HEK293T (cell line): Measurements from ENCODE around the gene EFNA5.

Experiments
- CTCF ChIA-PET: fragments of 350-600 bp; formaldehyde crosslinking; extraction: SDS; loops from one replicate; lab custom pipeline; 2021; ENCODE audit warnings: antibody characterized with exemption, inconsistent platforms; lab: Yijun Ruan, JAX
- POLR2A ChIA-PET: fragments of 350-600 bp; formaldehyde crosslinking; extraction: SDS; loops from one replicate; lab custom pipeline; 2020; ENCODE audit warnings: antibody characterized with exemption, inconsistent platforms; lab: Yijun Ruan, JAX
- DNase-seq: peaks from one replicate; pipeline ENCODE4 v3.0.0; 2012; ENCODE audit warnings: mixed read lengths; ENCODE audit errors: extremely low spot score
- ARNT ChIP-seq: fragments of 450-650 bp; IDR thresholded peaks from 2 replicates; pipeline ENCODE4 v1.6.1; 2017; ENCODE audit warnings: mild to moderate bottlenecking
- BHLHE40 ChIP-seq: fragments of 450-650 bp; IDR thresholded peaks from 2 replicates; pipeline ENCODE4 v1.6.1; 2016; ENCODE audit warnings: mild to moderate bottlenecking, moderate library complexity, borderline replicate concordance
- CTBP1 ChIP-seq: fragments of 450-650 bp; IDR thresholded peaks from 2 replicates; pipeline ENCODE4 v1.6.1; 2016; ENCODE audit warnings: borderline replicate concordance
- ELF4 ChIP-seq: fragments of 450-650 bp; IDR thresholded peaks from 2 replicates; pipeline ENCODE4 v1.6.1; 2017; ENCODE audit warnings: antibody characterized with exemption
- FOXA1 ChIP-seq: fragments of 450-650 bp; IDR thresholded peaks from 2 replicates; pipeline ENCODE4 v1.6.1; 2016; ENCODE audit warnings: mild to moderate bottlenecking
- FOXK2 ChIP-seq: fragments of 450-650 bp; IDR thresholded peaks from 2 replicates; pipeline ENCODE4 v1.6.1; 2016; ENCODE audit warnings: mild to moderate bottlenecking
- FOXM1 ChIP-seq: fragments of 450-650 bp; IDR thresholded peaks from 2 replicates; pipeline ENCODE4 v1.6.1; 2017; ENCODE audit warnings: mild to moderate bottlenecking, borderline replicate concordance
- HDGF ChIP-seq: fragments of 450-650 bp; IDR thresholded peaks from 2 replicates; pipeline ENCODE4 v1.6.1; 2017; ENCODE audit warnings: antibody characterized with exemption, borderline replicate concordance
- L3MBTL2 ChIP-seq: fragments of 450-650 bp; conservative IDR thresholded peaks from 2 replicates; pipeline ENCODE4 v1.6.1; 2016; ENCODE audit warnings: mild to moderate bottlenecking
- LEF1 ChIP-seq: fragments of 450-650 bp; IDR thresholded peaks from 2 replicates; pipeline ENCODE4 v1.6.1; 2017; ENCODE audit warnings: mild to moderate bottlenecking, borderline replicate concordance
- NFRKB ChIP-seq: fragments of 450-650 bp; IDR thresholded peaks from 2 replicates; pipeline ENCODE4 v1.6.1; 2016; ENCODE audit warnings: mild to moderate bottlenecking, moderate library complexity
- SP1 ChIP-seq: fragments of 450-650 bp; IDR thresholded peaks from 2 replicates; pipeline ENCODE4 v1.6.1; 2017
- SUZ12 ChIP-seq: fragments of 450-650 bp; IDR thresholded peaks from 2 replicates; pipeline ENCODE4 v1.6.1; 2016; ENCODE audit warnings: mild to moderate bottlenecking
- TARDBP ChIP-seq: fragments of 450-650 bp; IDR thresholded peaks from 2 replicates; pipeline ENCODE4 v1.6.1; 2016
- ZNF384 ChIP-seq: fragments of 450-650 bp; IDR thresholded peaks from 2 replicates; pipeline ENCODE4 v1.6.1; 2016
- TF ChIP-seq, protein P1 (sequence below): fragments of 450-650 bp; IDR thresholded peaks from 2 replicates; pipeline ENCODE4 v1.6.1; 2016

EFNA5 gene

DNA sequence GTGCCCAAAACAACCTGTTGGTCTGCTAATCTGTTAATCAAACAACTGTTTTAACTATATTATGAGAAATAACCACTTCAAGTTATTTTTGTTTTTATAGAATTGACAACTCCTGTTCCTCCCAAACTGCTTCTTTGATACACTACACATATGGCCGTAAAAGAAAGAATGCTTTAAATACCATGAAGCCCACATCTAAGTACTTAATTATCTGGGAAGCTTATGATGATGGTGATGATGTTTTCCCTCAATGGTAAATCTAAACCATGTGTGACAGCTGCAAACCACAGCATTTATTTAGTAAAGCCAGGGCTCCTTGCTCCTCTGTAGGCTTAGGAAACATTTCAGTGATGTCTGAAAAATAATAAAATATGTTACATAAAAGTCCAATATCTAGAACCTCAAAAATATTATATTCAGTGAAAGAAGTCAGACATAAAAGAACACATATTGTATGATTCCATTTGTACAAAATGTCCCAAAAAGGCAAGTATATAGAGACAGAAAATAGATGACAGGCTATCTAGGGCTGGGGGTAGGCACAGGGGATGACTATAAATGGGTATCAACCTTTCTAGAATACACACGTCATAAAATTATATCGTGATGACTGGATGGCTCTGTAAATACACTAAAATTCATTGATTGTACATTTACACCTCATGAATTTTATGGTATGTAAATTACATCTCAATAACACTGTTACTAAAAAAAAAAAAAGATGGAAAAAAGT is 154.1 kb downstream of the EFNA5 start:
- TF ChIP-seq BHLHE40: no peak
- DNase-seq: no peak
- CTCF ChIA-PET: no interaction called here
- POLR2A ChIA-PET: no interaction called here

DNA sequence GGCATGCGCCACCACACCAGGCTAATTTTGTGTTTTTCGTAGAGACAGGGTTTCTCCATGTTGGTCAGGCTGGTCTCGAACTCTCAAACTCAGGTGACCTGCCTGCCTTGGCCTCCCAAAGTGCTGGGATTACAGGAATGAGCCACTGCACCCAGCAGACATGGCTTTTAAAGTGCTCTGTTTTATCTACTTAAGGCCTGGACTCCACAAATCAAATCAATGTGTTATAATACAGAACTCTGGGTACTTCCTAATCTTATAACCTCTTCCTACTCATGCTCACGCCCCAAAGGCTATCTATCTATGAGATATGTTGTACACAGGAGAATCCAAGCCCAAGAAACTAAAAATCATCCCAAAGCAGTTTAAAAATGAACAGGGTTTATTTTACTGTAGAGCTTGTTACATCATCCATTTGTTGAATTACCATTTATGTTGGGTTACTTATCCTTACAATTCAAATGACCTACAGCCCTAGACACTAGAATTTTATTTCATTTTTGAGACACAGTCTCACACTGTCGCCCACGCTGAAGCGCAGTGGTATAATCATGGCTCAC is 155.1 kb downstream of the EFNA5 start:
- CTCF ChIA-PET: no interaction called here
- no peak for DNase-seq
- TF ChIP-seq ARNT (no peak), LEF1 (no peak), HDGF (no peak), ELF4 (no peak), BHLHE40 (no peak), TARDBP (no peak), SUZ12 (no peak), ZNF384 (no peak), L3MBTL2 (no peak)
- POLR2A ChIA-PET: no interaction called here

DNA sequence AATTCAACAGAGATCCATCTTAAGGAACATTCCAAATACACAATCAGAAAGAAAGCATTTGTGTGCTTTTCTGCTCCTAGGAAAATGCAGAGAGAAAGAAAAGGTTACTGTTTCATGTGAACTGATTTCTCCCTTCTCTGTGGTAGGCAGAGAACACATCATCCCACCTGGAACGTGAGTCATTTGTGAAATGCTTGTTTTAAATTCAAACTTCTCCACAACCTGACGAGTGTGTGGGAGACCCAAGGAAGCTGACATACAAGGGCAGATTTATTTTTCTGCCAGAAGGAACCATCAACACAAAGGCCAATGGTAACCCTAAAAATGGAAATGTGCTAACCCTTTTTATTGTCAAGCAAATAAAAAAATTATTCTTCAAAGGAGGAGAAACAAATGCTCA is 156.4 kb downstream of the EFNA5 start:
- POLR2A ChIA-PET: no interaction called here
- TF ChIP-seq ELF4 (no peak), FOXK2 (no peak), L3MBTL2 (no peak), HDGF (no peak), CTBP1 (no peak), SP1 (no peak), LEF1 (no peak), FOXA1 (no peak), SUZ12 (no peak), TARDBP (no peak), ARNT (no peak), BHLHE40 (no peak), ZNF384 (no peak), NFRKB (no peak), FOXM1 (no peak)
- TF ChIP-seq, protein P1, sequence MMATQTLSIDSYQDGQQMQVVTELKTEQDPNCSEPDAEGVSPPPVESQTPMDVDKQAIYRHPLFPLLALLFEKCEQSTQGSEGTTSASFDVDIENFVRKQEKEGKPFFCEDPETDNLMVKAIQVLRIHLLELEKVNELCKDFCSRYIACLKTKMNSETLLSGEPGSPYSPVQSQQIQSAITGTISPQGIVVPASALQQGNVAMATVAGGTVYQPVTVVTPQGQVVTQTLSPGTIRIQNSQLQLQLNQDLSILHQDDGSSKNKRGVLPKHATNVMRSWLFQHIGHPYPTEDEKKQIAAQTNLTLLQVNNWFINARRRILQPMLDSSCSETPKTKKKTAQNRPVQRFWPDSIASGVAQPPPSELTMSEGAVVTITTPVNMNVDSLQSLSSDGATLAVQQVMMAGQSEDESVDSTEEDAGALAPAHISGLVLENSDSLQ: no peak
- no peak for DNase-seq
- CTCF ChIA-PET: no interaction called here

DNA sequence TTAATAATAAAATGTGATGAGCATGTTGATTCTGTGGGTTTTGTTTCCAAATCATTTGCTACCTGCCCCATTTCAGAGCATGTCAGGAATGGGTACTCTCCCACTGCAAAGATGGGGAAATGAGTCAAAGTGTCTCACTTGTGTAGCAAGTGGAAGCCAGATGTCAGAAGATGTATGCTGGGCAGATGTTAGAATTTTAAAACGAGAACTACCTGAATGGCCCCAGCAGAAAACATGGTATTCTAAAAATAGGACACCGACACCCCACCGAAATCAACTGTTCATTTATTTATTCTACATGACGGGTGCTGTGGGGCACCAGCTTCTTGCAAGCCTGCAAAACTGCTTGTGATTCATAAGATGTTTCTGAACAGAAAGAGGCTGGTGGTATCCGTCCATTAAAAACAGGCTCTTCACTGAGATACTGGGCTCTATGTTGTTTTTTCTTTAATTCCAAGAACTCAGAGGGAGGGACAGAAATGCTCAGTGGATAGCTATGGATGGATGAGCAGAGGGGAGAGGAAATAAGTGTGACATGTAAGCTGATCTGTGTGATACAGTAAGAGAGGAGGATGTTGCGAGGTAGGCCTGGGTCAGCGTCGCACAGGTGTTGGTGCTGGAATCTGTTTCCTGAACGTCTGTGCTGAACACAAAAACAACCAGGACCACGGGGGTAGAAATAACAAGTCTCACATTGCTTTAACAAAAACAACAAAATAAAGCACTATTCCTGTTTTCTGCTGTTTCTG is 157.2 kb downstream of the EFNA5 start:
- POLR2A ChIA-PET: interaction anchor here (1.3 kb wide), 1 partner anchor 158 kb away, joined by 3 read pairs; no protein-coding TSS in a partner anchor
- CTCF ChIA-PET: no interaction called here
- no peak for DNase-seq

DNA sequence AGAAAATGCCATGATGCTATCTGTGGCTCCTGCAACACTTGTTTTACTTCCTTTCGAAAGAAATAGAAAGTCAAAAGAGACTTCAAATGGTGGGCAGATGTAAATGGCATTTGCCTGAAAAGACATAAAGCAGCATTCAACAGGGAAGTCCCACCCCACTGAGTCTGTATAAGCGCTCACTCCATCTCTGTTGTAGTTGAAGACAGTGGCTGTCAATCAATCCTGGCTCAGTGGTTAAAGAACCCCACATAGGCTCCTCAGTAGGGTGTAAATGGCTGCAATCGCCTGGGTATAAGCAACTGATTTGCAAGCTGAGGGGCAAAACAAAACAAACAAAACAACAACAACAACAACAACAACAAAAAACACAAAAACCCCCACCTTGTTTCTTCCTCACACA is 158.7 kb downstream of the EFNA5 start:
- ChIA-PET CTCF (no interaction called here), POLR2A (no interaction called here)
- TF ChIP-seq HDGF (no peak), TARDBP (no peak), FOXK2 (no peak), CTBP1 (no peak)
- TF ChIP-seq, protein P1: peak; percentile 87
- DNase-seq: no peak

More for the DNA sequence above, 157.2 kb downstream of the EFNA5 start:
- TF ChIP-seq BHLHE40: no peak
- TF ChIP-seq FOXA1: no peak
- no peak for TF ChIP-seq NFRKB
- TF ChIP-seq SP1: no peak
- no peak for TF ChIP-seq HDGF
- no peak for TF ChIP-seq ELF4
- TF ChIP-seq ZNF384: no peak
- TF ChIP-seq LEF1: no peak
- no peak for TF ChIP-seq FOXK2
- TF ChIP-seq, protein P1: no peak
- no peak for TF ChIP-seq SUZ12
- TF ChIP-seq FOXM1: no peak
- no peak for TF ChIP-seq CTBP1
- no peak for TF ChIP-seq ARNT
- no peak for TF ChIP-seq L3MBTL2

DNA sequence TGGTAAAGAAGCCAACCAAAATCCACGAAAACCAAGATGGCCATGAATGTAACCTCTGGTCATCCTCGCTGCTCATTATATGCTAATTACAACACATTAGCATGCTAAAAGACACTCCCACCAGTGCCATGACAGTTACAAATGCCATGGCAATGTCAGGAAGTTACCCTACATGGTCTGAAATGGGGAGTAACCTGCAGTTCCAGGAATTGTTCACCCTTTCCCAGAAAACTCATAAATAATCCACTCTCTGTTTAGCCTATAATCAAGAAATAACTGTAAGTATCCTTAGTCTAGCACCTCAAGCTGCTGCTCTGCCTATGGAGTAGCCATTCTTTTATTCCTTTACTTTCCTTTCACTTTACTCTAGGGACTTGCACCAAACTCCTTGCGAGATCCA is 160.6 kb downstream of the EFNA5 start:
- DNase-seq: no peak
- ChIA-PET CTCF (interaction anchor here (0.7 kb wide), 2 partner anchors 7 to 56 kb away, joined by 3 to 4 read pairs; no protein-coding TSS in a partner anchor), POLR2A (no interaction called here)
- no peak for TF ChIP-seq ZNF384
- no peak for TF ChIP-seq SP1
- TF ChIP-seq L3MBTL2: no peak
